Trophoblast cell (in vitro differentiated cells and primary cell): ENCODE results near the gene KRTAP17-1.
"Not testable (repeated sequence)": the region's sequence is repeated elsewhere in the genome, so short reads cannot be mapped to it uniquely, and the experiment has no call there.

Experiments used
- DNase-seq, 2 donors: peaks; one replicate each; pipeline ENCODE4 v3.0.0-alpha.2; 2016
- H2AFZ ChIP-seq: 2 replicates; pipeline ENCODE4 v1.6.1; 2013; ENCODE audit warnings: low read length, moderate library complexity, mild to moderate bottlenecking; ENCODE audit not compliant: insufficient read depth, poor library complexity
- H2AK5ac ChIP-seq: 2 replicates; pipeline ENCODE4 v1.6.1; 2013; ENCODE audit warnings: mild to moderate bottlenecking, low read length
- H2BK120ac ChIP-seq: 2 replicates; pipeline ENCODE4 v1.6.1; 2013; ENCODE audit warnings: low read length, mild to moderate bottlenecking, moderate library complexity; ENCODE audit not compliant: insufficient read depth, poor library complexity
- H2BK12ac ChIP-seq: 2 replicates; pipeline ENCODE4 v1.6.1; 2013; ENCODE audit warnings: mild to moderate bottlenecking, low read length, moderate library complexity
- H2BK5ac ChIP-seq: 2 replicates; pipeline ENCODE4 v1.6.1; 2013; ENCODE audit warnings: low read length, low read depth, moderate library complexity, mild to moderate bottlenecking; ENCODE audit not compliant: poor library complexity
- H3K14ac ChIP-seq: 2 replicates; pipeline ENCODE4 v1.6.1; 2013; ENCODE audit warnings: mild to moderate bottlenecking, low read length
- H3K18ac ChIP-seq: 2 replicates; pipeline ENCODE4 v1.6.1; 2013; ENCODE audit warnings: mild to moderate bottlenecking, low read length
- H3K23ac ChIP-seq: 2 replicates; pipeline ENCODE4 v1.6.1; 2013; ENCODE audit warnings: low read length
- H3K27ac ChIP-seq: 2 replicates; pipeline ENCODE4 v1.5.1; 2013; ENCODE audit warnings: low read depth, mild to moderate bottlenecking, inconsistent platforms, low read length, moderate library complexity
- H3K27me3 ChIP-seq: 2 replicates; pipeline ENCODE4 v1.6.1; 2013; ENCODE audit warnings: inconsistent platforms, mild to moderate bottlenecking, low read length, moderate library complexity; ENCODE audit not compliant: insufficient read depth
- H3K36me3 ChIP-seq, 2 experiments: 1 replicate in 1 of 2; 2 replicates in 1 of 2; pipeline ENCODE4 v1.6.1; 2013; ENCODE audit warnings: low read length in 2 of 2, mild to moderate bottlenecking in 2 of 2, moderate library complexity in 1 of 2; ENCODE audit not compliant: insufficient read depth in 2 of 2, control insufficient read depth in 1 of 2
- H3K4ac ChIP-seq: 2 replicates; pipeline ENCODE4 v1.6.1; 2013; ENCODE audit warnings: low read depth, mild to moderate bottlenecking, low read length, moderate library complexity
- H3K4me1 ChIP-seq, 2 experiments: 1 replicate in 1 of 2; 2 replicates in 1 of 2; pipeline ENCODE4 v1.6.1; 2013; ENCODE audit warnings: low read length in 2 of 2, mild to moderate bottlenecking in 2 of 2, moderate library complexity in 1 of 2; ENCODE audit not compliant: insufficient read depth in 2 of 2, control insufficient read depth in 1 of 2
- H3K4me2 ChIP-seq: 2 replicates; pipeline ENCODE4 v1.6.1; 2013; ENCODE audit warnings: inconsistent platforms, mild to moderate bottlenecking, low read length, moderate library complexity
- H3K4me3 ChIP-seq: 2 replicates; pipeline ENCODE4 v1.5.1; 2013; ENCODE audit warnings: mild to moderate bottlenecking, low read depth, low read length, inconsistent platforms
- H3K79me1 ChIP-seq: one replicate; pipeline ENCODE4 v1.6.1; 2013; ENCODE audit warnings: low read length
- H3K79me2 ChIP-seq: 2 replicates; pipeline ENCODE4 v1.6.1; 2013; ENCODE audit warnings: low read length, mild to moderate bottlenecking; ENCODE audit not compliant: control insufficient read depth, insufficient read depth, poor library complexity
- H3K9ac ChIP-seq: 2 replicates; pipeline ENCODE4 v1.6.1; 2013; ENCODE audit warnings: mild to moderate bottlenecking, low read length
- H3K9me3 ChIP-seq: 2 replicates; pipeline ENCODE4 v1.6.1; 2013; ENCODE audit warnings: low read depth, mild to moderate bottlenecking, control low read depth, inconsistent platforms, low read length; ENCODE audit not compliant: insufficient read depth
- H4K12ac ChIP-seq: 2 replicates; pipeline ENCODE4 v1.6.1; 2013; ENCODE audit warnings: low read depth, mild to moderate bottlenecking, low read length, moderate library complexity
- H4K8ac ChIP-seq: 2 replicates; pipeline ENCODE4 v1.6.1; 2013; ENCODE audit warnings: low read depth, mild to moderate bottlenecking, low read length, moderate library complexity
- H4K91ac ChIP-seq: one replicate; pipeline ENCODE4 v1.6.1; 2013; ENCODE audit warnings: low read depth, mild to moderate bottlenecking, low read length, moderate library complexity
- whole genome bisulfite sequencing: extraction: QIAGEN DNeasy Blood & Tissue Kit; methylation state at CpG from one replicate; pipeline ENCODE4 v1.1.7; 2013; ENCODE audit warnings: missing lambda C conversion rate; ENCODE audit not compliant: insufficient read length, insufficient coverage; ENCODE audit errors: extremely low coverage; 5-methylcytosine and 5-hydroxymethylcytosine counted together

Gene KRTAP17-1

DNA sequence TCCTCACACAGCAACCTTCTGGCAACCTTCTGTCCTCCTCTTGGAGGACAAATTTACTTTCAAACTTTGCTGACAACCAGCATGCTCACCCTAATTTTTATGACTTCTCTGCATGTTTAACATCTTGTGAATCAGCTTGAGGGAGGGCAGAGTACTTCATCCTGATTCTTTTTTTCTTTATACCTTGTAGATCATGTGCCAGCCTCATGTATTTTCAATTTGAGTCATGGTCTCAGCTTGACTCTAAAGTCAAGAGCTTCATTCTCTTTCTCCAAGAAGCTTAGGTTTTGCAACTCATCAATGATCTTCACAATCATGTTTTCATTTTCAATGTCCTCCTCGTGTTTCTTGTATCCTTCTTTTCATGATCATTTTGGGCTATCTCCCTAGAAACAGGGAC lies 43.7 kb downstream of the KRTAP17-1 start:
- no peak overlapping the region for H4K12ac ChIP-seq
- H3K4me2 ChIP-seq, result no peak overlapping the region
- H2BK120ac ChIP-seq, result no peak overlapping the region
- H3K4me3 ChIP-seq, result no peak overlapping the region
- H2BK5ac ChIP-seq, result no peak overlapping the region
- H2AFZ ChIP-seq, result no peak overlapping the region
- H3K9ac ChIP-seq, result no peak overlapping the region
- H2AK5ac ChIP-seq, result no peak overlapping the region
- H3K79me2 ChIP-seq, result no peaks in the 10 kb centered on the region
- no peaks in the 10 kb centered on the region for H3K36me3 ChIP-seq
- H3K23ac ChIP-seq, result no peak overlapping the region
- no CpG with 5 or more reads among the region's 1 CpG for WGBS
- H3K79me1 ChIP-seq, result no peaks in the 10 kb centered on the region
- no peak for DNase-seq
- no peaks in the 10 kb centered on the region for H3K27me3 ChIP-seq
- H2BK12ac ChIP-seq, result no peak overlapping the region
- H3K18ac ChIP-seq, result no peak overlapping the region
- no peak overlapping the region for H4K91ac ChIP-seq
- H3K4ac ChIP-seq, result no peak overlapping the region
- no peak overlapping the region for H3K14ac ChIP-seq
- no peak overlapping the region for H4K8ac ChIP-seq
- no peak overlapping the region for H3K27ac ChIP-seq
- H3K9me3 ChIP-seq, result no peaks in the 10 kb centered on the region
- H3K4me1 ChIP-seq, result no peaks in the 10 kb centered on the region

DNA sequence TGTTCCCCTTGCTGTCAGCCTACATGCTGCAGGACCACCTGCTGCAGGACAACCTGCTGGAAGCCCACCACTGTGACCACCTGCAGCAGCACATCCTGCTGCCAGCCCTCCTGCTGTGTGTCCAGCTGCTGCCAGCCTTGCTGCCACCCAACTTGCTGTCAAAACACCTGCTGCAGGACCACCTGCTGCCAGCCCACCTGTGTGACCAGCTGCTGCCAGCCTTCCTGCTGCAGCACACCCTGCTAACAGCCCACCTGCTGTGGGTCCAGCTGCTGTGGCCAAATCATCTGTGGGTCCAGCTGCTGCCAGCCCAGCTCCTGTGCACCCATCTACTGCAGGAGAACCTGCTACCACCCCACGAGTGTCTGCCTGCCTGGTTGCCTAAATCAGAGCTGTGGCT lies 44.2 kb downstream of the KRTAP17-1 start:
- H2BK5ac ChIP-seq, H3K36me3 ChIP-seq, H3K9ac ChIP-seq, H4K12ac ChIP-seq, DNase-seq, H3K4me1 ChIP-seq, H2BK120ac ChIP-seq, H3K27me3 ChIP-seq, H3K18ac ChIP-seq, H2BK12ac ChIP-seq, H2AK5ac ChIP-seq, H3K14ac ChIP-seq, H2AFZ ChIP-seq, H4K91ac ChIP-seq, H3K79me1 ChIP-seq, H3K79me2 ChIP-seq, H3K4ac ChIP-seq, H3K9me3 ChIP-seq, H4K8ac ChIP-seq, H3K4me3 ChIP-seq, H3K23ac ChIP-seq, H3K4me2 ChIP-seq, H3K27ac ChIP-seq: not testable (repeated sequence)
- WGBS, result no CpG with 5 or more reads among the region's 1 CpG

DNA sequence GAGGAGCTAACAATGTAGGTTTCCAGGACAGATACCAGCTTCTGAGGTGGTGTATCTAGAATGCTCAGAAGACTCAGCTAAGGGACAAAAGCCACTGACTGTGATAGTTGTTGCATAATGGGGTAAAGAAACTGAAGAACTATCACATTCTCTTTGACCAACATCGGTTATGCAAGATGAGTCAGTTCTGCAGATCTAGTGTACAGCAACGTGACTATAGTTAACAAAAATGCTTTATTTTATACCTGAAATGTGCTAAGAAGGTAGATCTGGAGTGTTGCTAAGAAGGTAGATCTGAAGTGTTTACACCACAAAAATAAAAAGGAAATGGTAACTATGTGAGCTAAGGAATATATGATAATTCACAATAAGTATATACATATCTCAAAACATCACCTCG lies 47.8 kb downstream of the KRTAP17-1 start:
- no peaks in the 10 kb centered on the region for H3K27me3 ChIP-seq
- no peak overlapping the region for H2BK5ac ChIP-seq
- WGBS, result no CpG with 5 or more reads among the region's 3 CpGs
- H4K91ac ChIP-seq, result no peak overlapping the region
- H3K18ac ChIP-seq, result no peak overlapping the region
- no peak overlapping the region for H4K12ac ChIP-seq
- H3K36me3 ChIP-seq, result no peaks in the 10 kb centered on the region
- no peak overlapping the region for H2BK120ac ChIP-seq
- H3K4ac ChIP-seq, result no peak overlapping the region
- H3K4me2 ChIP-seq, result no peak overlapping the region
- H3K23ac ChIP-seq, result no peak overlapping the region
- H2BK12ac ChIP-seq, result no peak overlapping the region
- H3K4me1 ChIP-seq, result no peaks in the 10 kb centered on the region
- H2AK5ac ChIP-seq, result no peak overlapping the region
- no peaks in the 10 kb centered on the region for H3K9me3 ChIP-seq
- H3K9ac ChIP-seq, result no peak overlapping the region
- H3K79me1 ChIP-seq, result no peaks in the 10 kb centered on the region
- H3K27ac ChIP-seq, result no peak overlapping the region
- no peak overlapping the region for H3K4me3 ChIP-seq
- no peak overlapping the region for H2AFZ ChIP-seq
- no peaks in the 10 kb centered on the region for H3K79me2 ChIP-seq
- DNase-seq, result no peak
- H4K8ac ChIP-seq, result no peak overlapping the region
- H3K14ac ChIP-seq, result no peak overlapping the region

DNA sequence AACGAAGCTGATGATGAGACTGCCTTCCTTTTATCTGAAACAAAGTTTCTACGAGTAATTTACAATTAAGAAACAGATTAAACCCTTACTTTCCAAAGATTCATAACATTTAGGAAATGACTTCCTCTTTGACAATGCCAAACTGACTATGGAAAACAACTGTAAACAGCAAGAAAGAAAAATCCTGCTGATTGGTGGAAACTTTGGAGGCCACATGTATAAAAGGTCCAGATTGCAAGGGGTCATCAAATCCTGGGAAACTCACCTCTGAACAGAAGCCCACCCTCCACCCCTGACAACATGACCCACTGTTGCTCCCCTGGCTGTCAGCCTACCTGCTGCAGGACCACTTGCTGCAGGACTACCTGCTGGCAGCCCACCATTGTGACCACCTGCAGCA lies 50.4 kb downstream of the KRTAP17-1 start, which contains the start of gene KRTAP9-6:
Gene KRTAP9-6 (plus strand): TSS at position 301 of the 400 bp plus-strand sequence. CDS start 0 bp downstream, at position 301.
- Histone ChIP-seq H3K23ac (no peak within 1 kb of the TSS), H2AK5ac (no peak within 1 kb of the TSS), H3K79me1 (no peaks in the 10 kb centered on the region), H3K4me3 (no peak within 1 kb of the TSS), H3K9me3 (no peaks in the 10 kb centered on the region), H3K14ac (no peak within 1 kb of the TSS), H3K4ac (no peak within 1 kb of the TSS), H3K27ac (no peak within 1 kb of the TSS), H3K4me1 (no peaks in the 10 kb centered on the region), H2BK12ac (no peak within 1 kb of the TSS), H4K12ac (no peak within 1 kb of the TSS), H2BK120ac (no peak within 1 kb of the TSS), H3K79me2 (no peaks in the 10 kb centered on the region), H3K9ac (no peak within 1 kb of the TSS), H2BK5ac (no peak within 1 kb of the TSS), H4K8ac (no peak within 1 kb of the TSS), H3K4me2 (no peak within 1 kb of the TSS), H3K18ac (no peak within 1 kb of the TSS), H2AFZ (no peak within 1 kb of the TSS), H3K36me3 (no peaks in the 10 kb centered on the region), H4K91ac (no peak within 1 kb of the TSS), H3K27me3 (no peaks in the 10 kb centered on the region)
- WGBS, result no CpG with 5 or more reads among the region's 2 CpGs
- DNase-seq, result no peak
